Activated naive CD4-positive, alpha-beta T cell treated with anti-CD3 and anti-CD28 coated beads for 36 hours (primary cell): Measurements from ENCODE around the gene ELK4. TPM values are rescaled to one million over a fixed set of nuclear protein-coding genes. Genes with fewer than 3 reads are reported as not detected.
"Not testable (repeated sequence)": the region's sequence is repeated elsewhere in the genome, so short reads cannot be mapped to it uniquely, and the experiment has no call there.

ENCODE experiments used
- CTCF ChIA-PET: fragments of 350-600 bp; sonication (Branson Sonifier 250); formaldehyde crosslinking; loops from one replicate; lab custom pipeline; 2021; ENCODE audit warnings: antibody characterized with exemption; lab: Charles Lee
- DNase-seq: peaks from one replicate; pipeline ENCODE4 v3.0.0-alpha.2; 2020
- H3K27ac Mint-ChIP-seq: one replicate; pipeline ENCODE4 v1.8.0; 2021; ENCODE audit warnings: mild to moderate bottlenecking, mixed read lengths
- H3K27me3 Mint-ChIP-seq: one replicate; pipeline ENCODE4 v1.8.0; 2021; ENCODE audit warnings: low read depth, mixed read lengths
- H3K36me3 Mint-ChIP-seq: one replicate; pipeline ENCODE4 v1.8.0; 2021; ENCODE audit warnings: low read depth, mixed read lengths
- H3K4me1 Mint-ChIP-seq: one replicate; pipeline ENCODE4 v1.8.0; 2021; ENCODE audit warnings: low read depth, mixed read lengths
- H3K4me3 Mint-ChIP-seq: one replicate; pipeline ENCODE4 v1.8.0; 2021; ENCODE audit warnings: mild to moderate bottlenecking, moderate library complexity, mixed read lengths
- H3K9me3 Mint-ChIP-seq: one replicate; pipeline ENCODE4 v1.8.0; 2021; ENCODE audit warnings: mixed read lengths
- intact Hi-C: fragments of 100-400 bp; cut with micrococcal nuclease; formaldehyde crosslinking; loops from one replicate; pipeline ENCODE4 v1.15.1; 2023
- total RNA-seq, 2 experiments: library from RNA; stranded (reverse); gene quantifications; one replicate each; pipeline ENCODE4 v1.2.3, GENCODE V29; 2021

The ELK4 gene
- total RNA-seq, 2 experiments from 2014 or later: 60.5 to 62.4 TPM

- Mint-ChIP-seq H3K36me3 (no peaks in the 10 kb centered on the region), H3K27ac (no peak overlapping the region), H3K27me3 (no peaks in the 10 kb centered on the region), H3K9me3 (no peaks in the 10 kb centered on the region), H3K4me1 (peaks cover 3% of the 10 kb centered on the region), H3K4me3 (no peak overlapping the region)
- intact Hi-C loops: no loop called here
- CTCF ChIA-PET: interaction anchor here (0.7 to 9.5 kb wide), 7 partner anchors 18 to 148 kb away, joined by 3 to 262 read pairs (median 8); no protein-coding TSS in a partner anchor
- DNase-seq: no peak
Observed at GRCh38 chr1:205636732-205637131, 4.9 kb upstream of the ELK4 start.

GRCh38 chr1:205636138-205636530 is 4.3 kb upstream of the ELK4 start:
- H3K4me3 Mint-ChIP-seq, H3K27me3 Mint-ChIP-seq, H3K36me3 Mint-ChIP-seq, H3K9me3 Mint-ChIP-seq, intact Hi-C loops, H3K4me1 Mint-ChIP-seq, H3K27ac Mint-ChIP-seq, DNase-seq: not testable (repeated sequence)
- CTCF ChIA-PET: interaction anchor here (0.6 to 9.5 kb wide), 8 partner anchors 19 to 300 kb away, joined by 3 to 262 read pairs (median 6); no protein-coding TSS in a partner anchor

GRCh38 chr1:205633421-205633976 is 1.7 kb upstream of the ELK4 start:
- Mint-ChIP-seq H3K36me3 (peaks cover 2% of the 10 kb centered on the region), H3K4me1 (peaks cover 22% of the 10 kb centered on the region), H3K4me3 (no peak overlapping the region), H3K27ac (no peak overlapping the region), H3K27me3 (no peaks in the 10 kb centered on the region), H3K9me3 (no peaks in the 10 kb centered on the region)
- CTCF ChIA-PET: interaction anchor here (0.6 to 9.5 kb wide), 14 partner anchors 8 to 148 kb away, joined by 3 to 262 read pairs (median 8); no protein-coding TSS in a partner anchor
- no peak for DNase-seq
- intact Hi-C loops: loop anchor here (5.0 kb wide), 1 partner anchor 924 kb away; no protein-coding TSS in a partner anchor

GRCh38 chr1:205632669-205633169 is 908 bp upstream of the ELK4 start:
- Mint-ChIP-seq H3K9me3 (no peaks in the 10 kb centered on the region), H3K27ac (peak overlapping the region; percentile 82), H3K4me1 (peaks cover 30% of the 10 kb centered on the region), H3K4me3 (peak overlapping the region; percentile 81), H3K36me3 (peaks cover 8% of the 10 kb centered on the region), H3K27me3 (no peaks in the 10 kb centered on the region)
- CTCF ChIA-PET: interaction anchor here (0.6 to 9.5 kb wide), 23 partner anchors 9 to 407 kb away, joined by 3 to 262 read pairs (median 5); no protein-coding TSS in a partner anchor
- DNase-seq: no peak
- intact Hi-C loops: loop anchor here (1.0 to 5.0 kb wide), 5 partner anchors 25 to 925 kb away; no protein-coding TSS in a partner anchor

GRCh38 chr1:205631010-205631767 is 622 bp downstream of the ELK4 start:
- peaks cover 44% of the 10 kb centered on the region for H3K4me1 Mint-ChIP-seq
- intact Hi-C loops: loop anchor here (1.0 to 5.0 kb wide), 10 partner anchors 15 to 926 kb away; partner anchors contain the start of genes NUCKS1 and SLC41A1
- DNase-seq: peak; percentile 93
- no peaks in the 10 kb centered on the region for H3K27me3 Mint-ChIP-seq
- H3K9me3 Mint-ChIP-seq: no peaks in the 10 kb centered on the region
- H3K4me3 Mint-ChIP-seq: peak overlapping the region; percentile 78
- CTCF ChIA-PET: interaction anchor here (0.6 to 9.5 kb wide), 10 partner anchors 13 to 143 kb away, joined by 3 to 262 read pairs (median 10); no protein-coding TSS in a partner anchor
- H3K27ac Mint-ChIP-seq: peak overlapping the region; percentile 92
- H3K36me3 Mint-ChIP-seq: peaks cover 13% of the 10 kb centered on the region

- H3K36me3 Mint-ChIP-seq: peaks cover 17% of the 10 kb centered on the region
- H3K9me3 Mint-ChIP-seq: no peaks in the 10 kb centered on the region
- CTCF ChIA-PET: interaction anchor here (0.6 to 9.5 kb wide), 3 partner anchors 28 to 141 kb away, joined by 3 to 262 read pairs (median 3); no protein-coding TSS in a partner anchor
- no peak for DNase-seq
- no peaks in the 10 kb centered on the region for H3K27me3 Mint-ChIP-seq
- peaks cover 49% of the 10 kb centered on the region for H3K4me1 Mint-ChIP-seq
- peak overlapping the region; percentile 78 for H3K4me3 Mint-ChIP-seq
- peak overlapping the region; percentile 92 for H3K27ac Mint-ChIP-seq
- intact Hi-C loops: loop anchor here (1.0 to 5.0 kb wide), 10 partner anchors 14 to 927 kb away; partner anchors contain the start of genes NUCKS1 and SLC41A1
Observed at GRCh38 chr1:205630651-205631009, 1.2 kb downstream of the ELK4 start.

- Mint-ChIP-seq H3K4me3 (peak overlapping the region; percentile 78), H3K4me1 (peaks cover 50% of the 10 kb centered on the region), H3K27me3 (no peaks in the 10 kb centered on the region), H3K27ac (peak overlapping the region; percentile 92), H3K36me3 (peaks cover 17% of the 10 kb centered on the region), H3K9me3 (no peaks in the 10 kb centered on the region)
- DNase-seq: peak; percentile 16
- intact Hi-C loops: loop anchor here (2.0 to 5.0 kb wide), 4 partner anchors 29 to 927 kb away; no protein-coding TSS in a partner anchor
- CTCF ChIA-PET: interaction anchor here (0.9 to 9.5 kb wide), 3 partner anchors 17 to 142 kb away, joined by 3 to 262 read pairs (median 3); no protein-coding TSS in a partner anchor
Observed at GRCh38 chr1:205630241-205630640, 1.6 kb downstream of the ELK4 start.

- intact Hi-C loops: loop anchor here (2.0 to 5.0 kb wide), 4 partner anchors 29 to 928 kb away; no protein-coding TSS in a partner anchor
- Mint-ChIP-seq H3K27ac (peak overlapping the region; percentile 92), H3K9me3 (no peaks in the 10 kb centered on the region), H3K4me3 (peak overlapping the region; percentile 78), H3K36me3 (peaks cover 17% of the 10 kb centered on the region), H3K27me3 (no peaks in the 10 kb centered on the region), H3K4me1 (peaks cover 55% of the 10 kb centered on the region)
- DNase-seq: peak; percentile 8
- CTCF ChIA-PET: interaction anchor here (0.5 to 9.5 kb wide), 6 partner anchors 13 to 348 kb away, joined by 3 to 262 read pairs (median 4); no protein-coding TSS in a partner anchor
Observed at GRCh38 chr1:205629751-205630150, 2.1 kb downstream of the ELK4 start.

GRCh38 chr1:205627956-205628355 is 3.9 kb downstream of the ELK4 start:
- no peaks in the 10 kb centered on the region for H3K27me3 Mint-ChIP-seq
- peaks cover 64% of the 10 kb centered on the region for H3K4me1 Mint-ChIP-seq
- H3K36me3 Mint-ChIP-seq: peaks cover 23% of the 10 kb centered on the region
- intact Hi-C loops: no loop called here
- H3K4me3 Mint-ChIP-seq: no peak overlapping the region
- no peaks in the 10 kb centered on the region for H3K9me3 Mint-ChIP-seq
- no peak for DNase-seq
- H3K27ac Mint-ChIP-seq: peak overlapping the region; percentile 69
- CTCF ChIA-PET: interaction anchor here (1.6 kb wide), 1 partner anchor 30 kb away, joined by 7 read pairs; no protein-coding TSS in a partner anchor

GRCh38 chr1:205626216-205626615 is 5.6 kb downstream of the ELK4 start:
- H3K9me3 Mint-ChIP-seq: no peaks in the 10 kb centered on the region
- no peak for DNase-seq
- H3K36me3 Mint-ChIP-seq: peaks cover 28% of the 10 kb centered on the region
- intact Hi-C loops: no loop called here
- peak overlapping the region; percentile 79 for H3K27ac Mint-ChIP-seq
- H3K4me3 Mint-ChIP-seq: peak overlapping the region; percentile 17
- CTCF ChIA-PET: no interaction called here
- H3K4me1 Mint-ChIP-seq: peaks cover 61% of the 10 kb centered on the region
- no peaks in the 10 kb centered on the region for H3K27me3 Mint-ChIP-seq

GRCh38 chr1:205623646-205624045 is 8.2 kb downstream of the ELK4 start:
- CTCF ChIA-PET: interaction anchor here (0.6 to 2.3 kb wide), 6 partner anchors 23 to 355 kb away, joined by 3 to 9 read pairs (median 6); no protein-coding TSS in a partner anchor
- Mint-ChIP-seq H3K4me3 (no peak overlapping the region), H3K27ac (no peak overlapping the region), H3K36me3 (peaks cover 35% of the 10 kb centered on the region), H3K27me3 (no peaks in the 10 kb centered on the region), H3K9me3 (no peaks in the 10 kb centered on the region), H3K4me1 (peaks cover 48% of the 10 kb centered on the region)
- intact Hi-C loops: no loop called here
- DNase-seq: no peak
